ENCODE measurements around the gene TRAF1.

- TF ChIP-seq CTCF (IDR thresholded peaks at IDR 0.05; ENCODE audit: low read depth, low read length, missing input control) (no peak), RXRA (IDR thresholded peaks at IDR 0.05) (no peak), ATF3 (IDR thresholded peaks at IDR 0.05) (no peak), SP1 (IDR thresholded peaks at IDR 0.05) (no peak), YY1 (IDR thresholded peaks at IDR 0.05) (no peak), REST (IDR thresholded peaks at IDR 0.05) (no peak), MAX (IDR thresholded peaks at IDR 0.05) (no peak), NR2F2 (IDR thresholded peaks at IDR 0.05) (no peak), TAF1 (conservative IDR thresholded peaks at IDR 0.05) (no peak), RAD21 (IDR thresholded peaks at IDR 0.05) (no peak), GABPA (IDR thresholded peaks at IDR 0.05 in 1 of 2, conservative IDR thresholded peaks at IDR 0.05 in 1 of 2) (no peak), HNF4A (conservative IDR thresholded peaks at IDR 0.05) (no peak), ZBTB33 (IDR thresholded peaks at IDR 0.05) (no peak), EGR1 (IDR thresholded peaks at IDR 0.05; ENCODE audit: low read depth in 2 of 2) (no peak)
Observed at GRCh38 chr9:120874226-120875194, 52.1 kb downstream of the TRAF1 start.

All from liver (tissue), 3 donors.